Large intestine (tissue), 3 donors: ENCODE measurements around the gene C4A. TPM values are rescaled to one million over a fixed set of nuclear protein-coding genes. Genes with fewer than 3 reads are reported as not detected.
"Not testable (repeated sequence)": the region's sequence is repeated elsewhere in the genome, so short reads cannot be mapped to it uniquely, and the experiment has no call there.

Source experiments
- DNase-seq, 2 donors: peaks; one replicate each; pipeline versions ENCODE4 v3.0.0 to v3.0.0-alpha.2; 2013
- H3K27ac ChIP-seq: one replicate; pipeline ENCODE4 v1.5.1; 2013; ENCODE audit warnings: low read length
- H3K27me3 ChIP-seq: 2 replicates; pipeline ENCODE4 v1.6.1; 2013; ENCODE audit warnings: low read length; ENCODE audit not compliant: control insufficient read depth, insufficient read depth
- H3K36me3 ChIP-seq: 2 replicates; pipeline ENCODE4 v1.6.1; 2013; ENCODE audit warnings: low read length; ENCODE audit not compliant: control insufficient read depth, insufficient read depth
- H3K4me1 ChIP-seq: one replicate; pipeline ENCODE4 v1.6.1; 2013; ENCODE audit warnings: low read length; ENCODE audit not compliant: control insufficient read depth, insufficient read depth
- H3K4me3 ChIP-seq: one replicate; pipeline ENCODE4 v1.5.1; 2013; ENCODE audit warnings: low read length
- H3K9me3 ChIP-seq: one replicate; pipeline ENCODE4 v1.6.1; 2013; ENCODE audit warnings: mild to moderate bottlenecking, low read depth, low read length, moderate library complexity; ENCODE audit not compliant: control insufficient read depth
- WGBS: methylation state at CpG from one replicate; pipeline ENCODE4 v1.1.5; 2013; ENCODE audit warnings: low lambda C conversion rate; ENCODE audit not compliant: insufficient coverage; 5-methylcytosine and 5-hydroxymethylcytosine counted together
- polyA plus RNA-seq: library from polyadenylated mRNA; unstranded; fragments of 120-200 nt; gene quantifications from one replicate; pipeline ENCODE4 v1.2.1, GENCODE V29; 2013

C4A gene
- polyA plus RNA-seq, 1 donor, result 92.9 TPM

DNA sequence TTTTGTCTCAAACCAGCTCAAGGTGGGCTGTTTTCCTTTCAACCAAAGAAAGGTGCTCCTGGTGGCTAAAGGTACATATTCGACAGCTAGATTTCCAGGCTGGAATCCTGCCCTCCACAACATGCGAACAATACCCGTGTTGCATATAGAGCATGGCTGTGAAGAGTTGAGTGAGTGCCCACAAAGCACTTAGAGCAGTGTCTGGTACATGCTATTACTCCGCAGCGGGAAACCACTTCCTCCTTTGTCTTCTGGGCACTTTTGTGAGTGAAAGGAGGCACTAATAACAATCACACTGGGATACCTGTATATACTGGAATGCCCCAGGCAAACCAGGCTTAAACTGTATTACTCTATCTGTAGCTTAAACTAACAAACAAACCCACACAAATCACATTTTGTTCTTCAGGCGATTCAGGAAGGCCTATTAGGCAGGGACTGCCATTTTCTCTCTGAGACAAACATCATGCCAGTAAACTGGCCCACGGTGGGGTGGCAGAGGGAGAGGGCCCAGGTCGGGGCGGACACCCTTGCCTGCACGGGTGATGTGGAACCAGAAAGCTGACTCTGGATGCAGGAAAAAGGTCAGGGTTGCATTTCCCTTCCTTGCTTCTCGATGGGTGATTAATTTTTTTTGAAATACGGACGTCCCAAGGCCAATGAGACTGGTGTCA is 23.1 kb downstream of the C4A start:
- DNase-seq, H3K36me3 ChIP-seq, H3K4me3 ChIP-seq, H3K4me1 ChIP-seq, H3K27ac ChIP-seq, H3K9me3 ChIP-seq, H3K27me3 ChIP-seq: not testable (repeated sequence)
- WGBS, result no CpG with 5 or more reads among the region's 13 CpGs

DNA sequence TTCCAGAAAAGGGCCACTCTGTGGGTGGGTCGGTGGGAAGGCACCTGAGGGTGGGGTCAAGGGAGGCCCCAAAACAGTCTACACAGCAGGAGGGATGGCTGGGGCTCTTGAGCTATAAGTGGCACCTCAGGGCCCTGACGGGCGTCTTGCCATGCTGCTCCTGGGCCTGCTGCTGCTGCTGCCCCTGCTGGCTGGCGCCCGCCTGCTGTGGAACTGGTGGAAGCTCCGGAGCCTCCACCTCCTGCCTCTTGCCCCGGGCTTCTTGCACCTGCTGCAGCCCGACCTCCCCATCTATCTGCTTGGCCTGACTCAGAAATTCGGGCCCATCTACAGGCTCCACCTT is 23.7 kb downstream of the C4A start:
- WGBS, result no CpG with 5 or more reads among the region's 9 CpGs

DNA sequence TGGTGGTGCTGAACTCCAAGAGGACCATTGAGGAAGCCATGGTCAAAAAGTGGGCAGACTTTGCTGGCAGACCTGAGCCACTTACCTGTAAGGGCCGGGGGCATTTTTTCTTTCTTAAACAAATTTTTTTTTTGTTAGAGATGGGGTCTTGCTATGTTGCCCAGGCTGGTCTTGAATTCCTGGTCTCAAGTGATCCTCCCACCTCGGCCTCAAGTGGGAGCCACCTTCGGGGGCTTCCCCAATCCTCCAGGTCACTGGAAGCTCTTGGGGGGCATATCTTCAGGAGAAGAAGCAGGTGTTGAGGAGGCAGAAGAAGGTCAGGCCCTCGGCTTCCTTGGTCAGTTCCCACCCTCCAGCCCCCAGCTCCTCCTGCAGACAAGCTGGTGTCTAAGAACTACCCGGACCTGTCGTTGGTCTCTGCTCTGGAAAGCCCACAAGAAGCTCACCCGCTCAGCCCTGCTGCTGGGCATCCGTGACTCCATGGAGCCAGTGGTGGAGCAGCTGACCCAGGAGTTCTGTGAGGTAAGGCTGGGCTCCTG is 24.2 kb downstream of the C4A start:
- not testable (repeated sequence) for H3K27me3 ChIP-seq, H3K27ac ChIP-seq, H3K36me3 ChIP-seq, H3K4me1 ChIP-seq, DNase-seq, H3K9me3 ChIP-seq, H3K4me3 ChIP-seq
- no CpG with 5 or more reads among the region's 8 CpGs for WGBS

More for the DNA sequence above, 23.7 kb downstream of the C4A start:
- not testable (repeated sequence) for DNase-seq, H3K27me3 ChIP-seq, H3K27ac ChIP-seq, H3K4me1 ChIP-seq, H3K36me3 ChIP-seq, H3K9me3 ChIP-seq, H3K4me3 ChIP-seq

DNA sequence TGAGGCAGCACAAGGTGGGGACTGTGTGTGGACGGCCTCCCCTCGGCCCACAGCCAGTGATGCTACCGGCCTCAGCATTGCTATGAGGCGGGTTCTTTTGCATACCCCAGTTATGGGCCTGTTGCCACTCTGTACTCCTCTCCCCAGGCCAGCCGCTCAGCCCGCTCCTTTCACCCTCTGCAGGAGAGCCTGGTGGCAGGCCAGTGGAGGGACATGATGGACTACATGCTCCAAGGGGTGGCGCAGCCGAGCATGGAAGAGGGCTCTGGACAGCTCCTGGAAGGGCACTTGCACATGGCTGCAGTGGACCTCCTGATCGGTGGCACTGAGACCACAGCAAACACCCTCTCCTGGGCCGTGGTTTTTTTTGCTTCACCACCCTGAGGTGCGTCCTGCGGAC is 25.2 kb downstream of the C4A start:
- H3K27me3 ChIP-seq, H3K4me3 ChIP-seq, DNase-seq, H3K9me3 ChIP-seq, H3K4me1 ChIP-seq, H3K27ac ChIP-seq, H3K36me3 ChIP-seq: not testable (repeated sequence)
- WGBS, result no CpG with 5 or more reads among the region's 12 CpGs

DNA sequence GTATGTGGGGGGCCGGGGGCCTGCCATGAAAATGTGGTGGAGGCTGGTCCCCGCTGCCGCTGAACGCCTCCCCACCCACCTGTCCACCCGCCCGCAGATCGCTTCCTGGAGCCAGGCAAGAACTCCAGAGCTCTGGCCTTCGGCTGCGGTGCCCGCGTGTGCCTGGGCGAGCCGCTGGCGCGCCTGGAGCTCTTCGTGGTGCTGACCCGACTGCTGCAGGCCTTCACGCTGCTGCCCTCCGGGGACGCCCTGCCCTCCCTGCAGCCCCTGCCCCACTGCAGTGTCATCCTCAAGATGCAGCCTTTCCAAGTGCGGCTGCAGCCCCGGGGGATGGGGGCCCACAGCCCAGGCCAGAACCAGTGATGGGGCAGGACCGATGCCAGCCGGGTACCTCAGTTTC is 26.2 kb downstream of the C4A start:
- WGBS, result no CpG with 5 or more reads among the region's 24 CpGs
- H3K4me3 ChIP-seq, H3K36me3 ChIP-seq, H3K4me1 ChIP-seq, DNase-seq, H3K27ac ChIP-seq, H3K9me3 ChIP-seq, H3K27me3 ChIP-seq: not testable (repeated sequence)

DNA sequence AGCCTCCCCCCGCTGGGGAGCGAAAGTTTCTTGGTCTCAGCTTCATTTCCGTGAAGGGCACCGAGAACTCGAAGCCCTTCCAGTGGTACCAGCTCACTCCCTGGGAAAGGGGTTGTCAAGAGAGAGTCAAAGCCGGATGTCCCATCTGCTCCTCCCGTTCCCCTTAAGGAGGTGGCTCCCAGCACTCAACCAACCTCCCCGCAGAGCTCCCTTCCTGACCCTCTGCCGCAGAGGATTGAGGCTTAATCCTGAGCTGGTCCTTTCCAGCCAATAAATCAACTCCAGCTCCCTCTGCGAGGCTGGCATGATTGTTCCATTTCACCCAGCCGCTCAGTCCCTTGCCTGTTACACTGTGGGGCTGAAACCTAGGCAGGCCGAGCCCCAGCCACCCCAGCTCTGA is 26.8 kb downstream of the C4A start:
- not testable (repeated sequence) for H3K27me3 ChIP-seq, H3K4me1 ChIP-seq, DNase-seq, H3K36me3 ChIP-seq, H3K27ac ChIP-seq, H3K9me3 ChIP-seq, H3K4me3 ChIP-seq
- no CpG with 5 or more reads among the region's 12 CpGs for WGBS

DNA sequence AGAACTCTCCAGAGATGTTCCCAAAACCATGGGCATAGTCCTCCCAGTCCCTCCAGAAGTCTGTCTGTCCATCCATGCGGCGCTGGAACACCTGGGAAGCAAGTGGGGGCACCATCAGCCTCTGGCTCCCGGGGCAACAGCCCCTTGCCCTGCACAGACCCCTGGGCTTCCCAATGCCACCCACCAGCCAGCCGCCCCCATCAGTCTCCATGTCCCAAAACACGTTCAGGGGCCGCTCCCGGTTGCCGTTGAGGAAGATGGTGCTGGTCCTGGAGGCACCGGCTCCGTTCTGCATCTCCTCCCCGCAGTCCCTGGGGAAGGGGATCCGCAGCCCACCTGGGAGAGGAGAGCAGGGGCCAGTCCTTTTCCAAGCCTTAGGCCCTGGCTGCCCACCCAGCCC is 27.7 kb downstream of the C4A start:
- WGBS, result no CpG with 5 or more reads among the region's 12 CpGs
- not testable (repeated sequence) for H3K4me3 ChIP-seq, H3K9me3 ChIP-seq, H3K27ac ChIP-seq, H3K36me3 ChIP-seq, DNase-seq, H3K4me1 ChIP-seq, H3K27me3 ChIP-seq

DNA sequence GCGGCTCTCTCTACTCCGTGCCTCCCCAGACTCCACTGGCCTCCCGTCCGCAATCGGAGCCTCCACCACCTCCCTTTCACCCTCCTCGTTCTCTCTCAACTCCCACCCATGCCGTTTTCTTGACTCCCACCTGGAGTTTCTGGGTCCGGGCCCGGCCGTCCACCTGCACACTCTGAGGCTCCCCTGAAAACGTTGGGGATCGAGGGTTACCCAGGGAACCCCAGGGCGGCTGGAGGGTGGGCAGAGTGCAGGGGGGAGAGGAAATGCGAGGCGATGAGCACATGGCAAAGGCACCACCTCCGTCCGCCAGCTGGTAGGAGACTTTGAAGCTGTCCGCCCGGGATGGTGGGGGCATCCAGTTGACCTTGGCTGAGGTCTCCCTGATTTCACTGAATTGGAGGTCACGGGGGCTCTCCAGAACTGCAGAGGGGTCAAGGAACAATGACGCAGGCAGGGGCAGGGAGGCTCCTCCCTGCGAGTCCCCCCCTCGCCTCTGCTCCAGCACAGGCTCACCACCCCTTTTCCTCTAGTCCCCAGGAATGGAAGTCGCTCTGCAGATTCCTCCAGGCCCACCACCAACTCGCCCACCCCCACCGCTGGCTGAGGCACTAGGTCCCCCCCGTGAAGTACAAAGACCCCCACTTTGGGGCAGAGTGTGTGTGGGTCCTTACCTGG is 29.1 kb downstream of the C4A start:
- H3K9me3 ChIP-seq, H3K4me3 ChIP-seq, H3K27ac ChIP-seq, DNase-seq, H3K4me1 ChIP-seq, H3K27me3 ChIP-seq, H3K36me3 ChIP-seq: not testable (repeated sequence)
- no CpG with 5 or more reads among the region's 27 CpGs for WGBS

DNA sequence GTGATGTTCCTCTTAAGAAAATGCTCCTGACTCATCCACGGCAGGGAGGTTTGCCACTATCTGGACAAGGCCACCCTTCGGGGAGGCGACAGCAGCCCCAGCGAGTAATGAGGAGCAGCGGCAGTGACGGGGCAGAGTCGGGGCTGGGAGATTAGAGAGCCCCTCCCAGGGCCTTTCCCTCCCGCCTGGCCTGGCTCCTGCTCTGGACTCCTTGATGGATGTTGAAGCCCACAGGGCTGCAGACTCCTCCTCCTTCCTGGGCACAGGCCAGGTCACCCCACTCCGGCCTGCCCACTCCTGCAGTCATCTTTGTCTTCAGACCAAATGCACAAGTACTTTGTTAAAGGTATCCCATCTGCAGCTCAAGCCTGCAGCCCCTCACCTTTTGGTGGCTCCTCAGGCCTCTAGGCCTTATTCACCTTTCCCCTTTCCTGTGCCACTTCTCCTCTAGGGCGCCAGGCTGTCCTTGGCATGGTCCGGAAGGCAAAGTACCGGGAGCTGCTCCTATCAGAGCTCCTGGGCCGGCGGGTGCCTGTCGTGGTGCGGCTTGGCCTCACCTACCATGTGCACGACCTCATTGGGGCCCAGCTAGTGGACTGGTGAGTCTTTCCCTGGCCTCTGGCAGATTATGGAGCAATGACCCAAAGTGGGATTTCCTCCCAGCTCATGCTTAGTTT is 31.2 kb downstream of the C4A start:
- no CpG with 5 or more reads among the region's 17 CpGs for WGBS
- DNase-seq, H3K27me3 ChIP-seq, H3K27ac ChIP-seq, H3K9me3 ChIP-seq, H3K4me1 ChIP-seq, H3K36me3 ChIP-seq, H3K4me3 ChIP-seq: not testable (repeated sequence)

DNA sequence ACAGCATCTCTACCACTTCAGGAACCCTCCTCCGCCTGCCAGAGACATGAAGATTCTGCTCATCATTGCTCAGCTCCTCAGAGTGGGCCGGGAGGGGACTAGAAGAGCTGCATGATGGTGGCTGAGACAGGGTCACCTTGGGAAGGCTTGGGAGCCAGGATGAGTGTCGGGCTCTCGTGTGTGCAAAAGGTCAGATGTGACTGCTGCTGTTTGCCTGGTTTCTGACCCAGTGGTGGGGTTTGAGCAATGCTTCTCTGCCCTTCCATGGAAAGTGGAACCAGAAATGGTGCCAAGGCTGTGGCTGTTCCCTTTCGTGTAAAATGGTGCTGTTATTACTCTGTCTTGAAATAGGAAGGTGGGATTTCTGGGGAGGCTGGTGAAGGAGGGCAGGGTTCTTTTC is 31.9 kb downstream of the C4A start:
- no CpG with 5 or more reads among the region's 5 CpGs for WGBS
- H3K4me3 ChIP-seq, H3K27ac ChIP-seq, H3K27me3 ChIP-seq, H3K36me3 ChIP-seq, H3K4me1 ChIP-seq, DNase-seq, H3K9me3 ChIP-seq: not testable (repeated sequence)
